GM12878 (cell line): Measurements from ENCODE around the gene EPM2AIP1. TPM values are rescaled to one million over a fixed set of nuclear protein-coding genes. Genes with fewer than 3 reads are reported as not detected.
A peak's percentile ranks its signal among the peaks of the same experiment; 100 is the strongest.

ENCODE experiments used
- DPF2 ChIP-seq: fragments of 450-650 bp; IDR thresholded peaks from 2 replicates; pipeline ENCODE4 v1.6.1; 2017; ENCODE audit warnings: mild to moderate bottlenecking
- EED ChIP-seq: sonication (generic); IDR thresholded peaks from 2 replicates; pipeline ENCODE4 v1.6.1; 2016; ENCODE audit warnings: antibody characterized with exemption, low read depth
- GATAD2B ChIP-seq: fragments of 450-650 bp; conservative IDR thresholded peaks from 2 replicates; pipeline ENCODE4 v1.6.1; 2017; ENCODE audit warnings: low read depth, mild to moderate bottlenecking, moderate library complexity
- HCFC1 ChIP-seq: fragments of 150-350 bp; IDR thresholded peaks from 2 replicates; pipeline ENCODE4 v1.6.1; 2014; ENCODE audit warnings: low read length
- HSF1 ChIP-seq: fragments of 150-350 bp; IDR thresholded peaks from 2 replicates; pipeline ENCODE4 v1.6.1; 2014; ENCODE audit warnings: mild to moderate bottlenecking, low read depth, low read length
- IKZF1 ChIP-seq: fragments of 450-650 bp; conservative IDR thresholded peaks from 2 replicates; pipeline ENCODE4 v1.6.1; 2017; ENCODE audit warnings: antibody characterized with exemption, mild to moderate bottlenecking
- MEF2B ChIP-seq: fragments of 450-650 bp; IDR thresholded peaks from 2 replicates; pipeline ENCODE4 v1.6.1; 2018; ENCODE audit warnings: mild to moderate bottlenecking, moderate library complexity; ENCODE audit not compliant: partially characterized antibody, poor library complexity, severe bottlenecking
- MTA2 ChIP-seq: fragments of 450-650 bp; IDR thresholded peaks from 2 replicates; pipeline ENCODE4 v1.6.1; 2016; ENCODE audit warnings: low read depth, mild to moderate bottlenecking, moderate library complexity
- MYC ChIP-seq: IDR thresholded peaks from 2 replicates; pipeline ENCODE4 v1.6.1; 2011; ENCODE audit warnings: mild to moderate bottlenecking, low read length, moderate library complexity, inconsistent platforms; ENCODE audit not compliant: insufficient read depth, insufficient replicate concordance, insufficient read length, severe bottlenecking
- NR2C1 ChIP-seq: fragments of 450-650 bp; IDR thresholded peaks from 2 replicates; pipeline ENCODE4 v1.6.1; 2017; ENCODE audit warnings: antibody characterized with exemption, mild to moderate bottlenecking, moderate library complexity
- NR2C2 ChIP-seq: IDR thresholded peaks from 2 replicates; pipeline ENCODE4 v1.6.1; 2011; ENCODE audit warnings: borderline replicate concordance, low read depth; ENCODE audit not compliant: control insufficient read depth, insufficient read length
- SMAD5 ChIP-seq: IDR thresholded peaks from 2 replicates; pipeline ENCODE4 v1.6.1; 2016; ENCODE audit warnings: antibody characterized with exemption, low read depth
- SPI1 ChIP-seq: IDR thresholded peaks from 2 replicates; pipeline ENCODE4 v1.6.1; 2011; ENCODE audit warnings: low read depth, mild to moderate bottlenecking, low read length, moderate library complexity, borderline replicate concordance; ENCODE audit not compliant: insufficient read depth
- TARDBP ChIP-seq: IDR thresholded peaks from 2 replicates; pipeline ENCODE4 v1.6.1; 2016; ENCODE audit warnings: borderline replicate concordance
- ZBTB33 ChIP-seq: fragments of 450-650 bp; IDR thresholded peaks from 2 replicates; pipeline ENCODE4 v1.6.1; 2017; ENCODE audit warnings: mild to moderate bottlenecking
- polyA plus RNA-seq, 11 experiments: library from polyadenylated mRNA; depleted of rRNA in 4 of 11; unstranded in 6 of 11; stranded (reverse) in 5 of 11; fragments of >200 nt; fragmentation: Nextera tagmentation in 4 of 11; fragmentation: Illumina TruSeq in 1 of 11; extraction: Ambion mirVana in 4 of 11; extraction: Trizol in 1 of 11; gene quantifications; 1 replicate in 1 of 11; 2 replicates in 10 of 11; pipeline versions ENCODE4 v1.2.1 to v1.2.3, GENCODE V29; 2011 to 2016; ENCODE audit warnings: inconsistent platforms in 2 of 11, missing spikeins in 2 of 11, low read depth in 1 of 11
- total RNA-seq, 4 experiments: library from RNA; depleted of rRNA in 3 of 4; stranded (reverse); fragments of >200 nt in 3 of 4; fragmentation: Illumina TruSeq in 1 of 4; extraction: Trizol in 1 of 4; gene quantifications; 2 replicates each; pipeline versions ENCODE4 v1.2.1 to v1.2.3, GENCODE V29; 2013 to 2021
- TF ChIP-seq, protein P1 (sequence below): fragments of 450-650 bp; IDR thresholded peaks from 2 replicates; pipeline ENCODE4 v1.6.1; 2017; ENCODE audit warnings: mild to moderate bottlenecking, moderate library complexity
- TF ChIP-seq, protein P2 (sequence below): IDR thresholded peaks from 2 replicates; pipeline ENCODE4 v1.6.1; 2012; ENCODE audit warnings: mild to moderate bottlenecking, low read depth, low read length

The EPM2AIP1 gene
- total and polyA plus RNA-seq, 10 of the 15 experiments (the other 5 are each of a cell fraction or from before 2014, with no cell fraction given): 5.5 to 31.9 (median 21.8) TPM

DNA sequence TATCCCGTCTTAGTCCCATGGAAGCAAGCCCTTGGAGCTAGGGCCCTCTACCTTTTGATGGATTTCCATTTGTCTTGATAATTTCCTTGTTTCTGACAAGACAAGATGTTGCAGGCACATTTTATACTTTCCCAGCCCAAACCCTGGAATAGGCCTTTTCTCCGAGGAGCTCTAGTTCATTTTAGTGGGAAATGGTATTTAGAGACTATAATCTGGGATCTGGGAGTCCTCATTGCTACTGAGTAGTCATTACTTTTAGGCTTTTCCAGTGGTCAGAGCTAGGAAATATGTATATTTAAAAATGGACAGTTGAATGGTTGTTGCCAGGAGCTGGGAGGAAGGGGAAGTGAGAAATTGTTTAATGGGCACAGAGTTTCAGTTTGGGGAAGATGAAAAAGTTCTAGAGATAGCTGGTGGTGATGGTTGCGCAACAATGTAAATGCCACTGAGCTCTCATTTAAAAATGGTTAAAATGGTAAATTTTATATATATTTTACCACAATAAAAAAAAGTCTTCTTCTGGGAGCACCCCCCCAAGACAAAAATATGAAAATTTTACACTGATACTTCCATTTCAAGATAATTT lies 32.0 kb upstream of the EPM2AIP1 start (continued):
- no peak for TF ChIP-seq EED
- TF ChIP-seq MEF2B: no peak
- TF ChIP-seq, protein P1, sequence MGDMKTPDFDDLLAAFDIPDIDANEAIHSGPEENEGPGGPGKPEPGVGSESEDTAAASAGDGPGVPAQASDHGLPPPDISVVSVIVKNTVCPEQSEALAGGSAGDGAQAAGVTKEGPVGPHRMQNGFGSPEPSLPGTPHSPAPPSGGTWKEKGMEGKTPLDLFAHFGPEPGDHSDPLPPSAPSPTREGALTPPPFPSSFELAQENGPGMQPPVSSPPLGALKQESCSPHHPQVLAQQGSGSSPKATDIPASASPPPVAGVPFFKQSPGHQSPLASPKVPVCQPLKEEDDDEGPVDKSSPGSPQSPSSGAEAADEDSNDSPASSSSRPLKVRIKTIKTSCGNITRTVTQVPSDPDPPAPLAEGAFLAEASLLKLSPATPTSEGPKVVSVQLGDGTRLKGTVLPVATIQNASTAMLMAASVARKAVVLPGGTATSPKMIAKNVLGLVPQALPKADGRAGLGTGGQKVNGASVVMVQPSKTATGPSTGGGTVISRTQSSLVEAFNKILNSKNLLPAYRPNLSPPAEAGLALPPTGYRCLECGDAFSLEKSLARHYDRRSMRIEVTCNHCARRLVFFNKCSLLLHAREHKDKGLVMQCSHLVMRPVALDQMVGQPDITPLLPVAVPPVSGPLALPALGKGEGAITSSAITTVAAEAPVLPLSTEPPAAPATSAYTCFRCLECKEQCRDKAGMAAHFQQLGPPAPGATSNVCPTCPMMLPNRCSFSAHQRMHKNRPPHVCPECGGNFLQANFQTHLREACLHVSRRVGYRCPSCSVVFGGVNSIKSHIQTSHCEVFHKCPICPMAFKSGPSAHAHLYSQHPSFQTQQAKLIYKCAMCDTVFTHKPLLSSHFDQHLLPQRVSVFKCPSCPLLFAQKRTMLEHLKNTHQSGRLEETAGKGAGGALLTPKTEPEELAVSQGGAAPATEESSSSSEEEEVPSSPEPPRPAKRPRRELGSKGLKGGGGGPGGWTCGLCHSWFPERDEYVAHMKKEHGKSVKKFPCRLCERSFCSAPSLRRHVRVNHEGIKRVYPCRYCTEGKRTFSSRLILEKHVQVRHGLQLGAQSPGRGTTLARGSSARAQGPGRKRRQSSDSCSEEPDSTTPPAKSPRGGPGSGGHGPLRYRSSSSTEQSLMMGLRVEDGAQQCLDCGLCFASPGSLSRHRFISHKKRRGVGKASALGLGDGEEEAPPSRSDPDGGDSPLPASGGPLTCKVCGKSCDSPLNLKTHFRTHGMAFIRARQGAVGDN: no peak
- TF ChIP-seq NR2C1: no peak
- no peak for TF ChIP-seq TARDBP
- TF ChIP-seq, protein P2, sequence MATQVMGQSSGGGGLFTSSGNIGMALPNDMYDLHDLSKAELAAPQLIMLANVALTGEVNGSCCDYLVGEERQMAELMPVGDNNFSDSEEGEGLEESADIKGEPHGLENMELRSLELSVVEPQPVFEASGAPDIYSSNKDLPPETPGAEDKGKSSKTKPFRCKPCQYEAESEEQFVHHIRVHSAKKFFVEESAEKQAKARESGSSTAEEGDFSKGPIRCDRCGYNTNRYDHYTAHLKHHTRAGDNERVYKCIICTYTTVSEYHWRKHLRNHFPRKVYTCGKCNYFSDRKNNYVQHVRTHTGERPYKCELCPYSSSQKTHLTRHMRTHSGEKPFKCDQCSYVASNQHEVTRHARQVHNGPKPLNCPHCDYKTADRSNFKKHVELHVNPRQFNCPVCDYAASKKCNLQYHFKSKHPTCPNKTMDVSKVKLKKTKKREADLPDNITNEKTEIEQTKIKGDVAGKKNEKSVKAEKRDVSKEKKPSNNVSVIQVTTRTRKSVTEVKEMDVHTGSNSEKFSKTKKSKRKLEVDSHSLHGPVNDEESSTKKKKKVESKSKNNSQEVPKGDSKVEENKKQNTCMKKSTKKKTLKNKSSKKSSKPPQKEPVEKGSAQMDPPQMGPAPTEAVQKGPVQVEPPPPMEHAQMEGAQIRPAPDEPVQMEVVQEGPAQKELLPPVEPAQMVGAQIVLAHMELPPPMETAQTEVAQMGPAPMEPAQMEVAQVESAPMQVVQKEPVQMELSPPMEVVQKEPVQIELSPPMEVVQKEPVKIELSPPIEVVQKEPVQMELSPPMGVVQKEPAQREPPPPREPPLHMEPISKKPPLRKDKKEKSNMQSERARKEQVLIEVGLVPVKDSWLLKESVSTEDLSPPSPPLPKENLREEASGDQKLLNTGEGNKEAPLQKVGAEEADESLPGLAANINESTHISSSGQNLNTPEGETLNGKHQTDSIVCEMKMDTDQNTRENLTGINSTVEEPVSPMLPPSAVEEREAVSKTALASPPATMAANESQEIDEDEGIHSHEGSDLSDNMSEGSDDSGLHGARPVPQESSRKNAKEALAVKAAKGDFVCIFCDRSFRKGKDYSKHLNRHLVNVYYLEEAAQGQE: no peak
- TF ChIP-seq MYC: no peak
- peak; percentile 89 for TF ChIP-seq SPI1
- TF ChIP-seq HSF1: no peak
- TF ChIP-seq HCFC1: no peak
- peak; percentile 48; the same call in 1 of the 2 replicates for TF ChIP-seq DPF2
- no peak for TF ChIP-seq ZBTB33
- TF ChIP-seq SMAD5: no peak
- TF ChIP-seq IKZF1: peak; percentile 44
- TF ChIP-seq NR2C2: no peak
- TF ChIP-seq GATAD2B: no peak
- peak; percentile 78 for TF ChIP-seq MTA2
